T-helper 2 cell treated with Interferon-gamma antibody and Interleukin-4, amounts not matched to agents 5 μg/mL and 100 μg/mL, for 36 hours (primary cell): ENCODE results near the gene QRICH2.

ENCODE experiments used
- DNase-seq: peaks from one replicate; pipeline ENCODE4 v3.0.0; 2021; ENCODE audit warnings: low spot score
- H3K27ac Mint-ChIP-seq: one replicate; pipeline ENCODE4 v1.8.0; 2021; ENCODE audit warnings: mild to moderate bottlenecking, mixed read lengths
- H3K27me3 Mint-ChIP-seq: one replicate; pipeline ENCODE4 v1.8.0; 2021; ENCODE audit warnings: low read depth, mixed read lengths
- H3K36me3 Mint-ChIP-seq: one replicate; pipeline ENCODE4 v1.8.0; 2021; ENCODE audit warnings: low read depth, mixed read lengths
- H3K4me1 Mint-ChIP-seq: one replicate; pipeline ENCODE4 v1.8.0; 2021; ENCODE audit warnings: low read depth, mixed read lengths
- H3K4me3 Mint-ChIP-seq: one replicate; pipeline ENCODE4 v1.8.0; 2022; ENCODE audit warnings: mild to moderate bottlenecking, moderate library complexity, mixed read lengths
- H3K9me3 Mint-ChIP-seq: one replicate; pipeline ENCODE4 v1.8.0; 2021; ENCODE audit warnings: mixed read lengths

Gene QRICH2

GRCh38 chr17:76277300-76278267 is 30.5 kb downstream of the QRICH2 start:
- Mint-ChIP-seq H3K36me3 (peaks cover 1% of the 10 kb centered on the region), H3K4me1 (peaks cover 9% of the 10 kb centered on the region), H3K27ac (peak overlapping the region; percentile 70), H3K4me3 (no peak overlapping the region), H3K27me3 (no peaks in the 10 kb centered on the region), H3K9me3 (no peaks in the 10 kb centered on the region)
- DNase-seq, result no peak

DNA sequence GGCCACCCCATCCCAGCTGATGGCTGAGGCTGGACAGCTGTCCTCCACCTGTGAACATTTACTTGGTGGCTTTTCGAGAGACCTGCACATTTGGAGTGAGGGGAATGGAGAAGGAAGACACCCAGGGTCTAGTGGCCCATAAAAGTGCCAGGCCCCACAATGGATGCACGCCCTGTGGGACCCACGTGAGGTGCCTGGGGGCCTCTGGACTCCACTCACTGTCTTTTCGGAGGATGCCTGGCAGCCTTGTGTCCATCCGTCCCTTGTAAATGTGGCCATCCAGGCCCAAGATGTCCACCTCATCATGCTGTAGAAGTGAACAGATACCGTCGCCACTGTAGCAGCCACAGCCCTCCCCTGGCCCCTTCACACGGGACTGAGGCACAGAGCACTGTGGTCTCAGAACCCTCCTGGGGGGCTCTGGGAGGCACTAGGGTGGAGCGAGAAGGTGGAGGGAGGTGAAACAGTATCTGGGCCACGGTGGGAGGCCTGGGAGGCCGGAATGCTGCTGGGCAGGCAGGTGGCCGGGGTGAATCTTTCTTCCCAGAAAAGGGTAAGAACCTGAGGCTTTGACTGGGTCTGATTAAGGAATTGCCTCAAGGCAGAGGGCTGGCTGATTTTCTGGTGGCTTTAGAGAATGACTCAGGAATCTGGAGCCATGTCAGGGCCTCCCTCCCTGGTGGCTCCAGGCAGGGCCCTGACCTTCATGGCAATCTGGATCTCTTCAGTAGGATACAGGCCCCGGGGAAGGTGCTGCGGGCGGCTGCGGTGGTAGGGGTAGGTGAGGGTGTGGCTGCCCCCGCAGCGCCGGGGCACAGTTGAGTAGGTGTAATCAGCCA is 31.4 kb downstream of the QRICH2 start:
- Mint-ChIP-seq H3K4me1 (peaks cover 9% of the 10 kb centered on the region), H3K9me3 (no peaks in the 10 kb centered on the region), H3K4me3 (no peak overlapping the region), H3K36me3 (peaks cover 2% of the 10 kb centered on the region), H3K27me3 (no peaks in the 10 kb centered on the region), H3K27ac (peak overlapping the region; percentile 70)
- no peak for DNase-seq

DNA sequence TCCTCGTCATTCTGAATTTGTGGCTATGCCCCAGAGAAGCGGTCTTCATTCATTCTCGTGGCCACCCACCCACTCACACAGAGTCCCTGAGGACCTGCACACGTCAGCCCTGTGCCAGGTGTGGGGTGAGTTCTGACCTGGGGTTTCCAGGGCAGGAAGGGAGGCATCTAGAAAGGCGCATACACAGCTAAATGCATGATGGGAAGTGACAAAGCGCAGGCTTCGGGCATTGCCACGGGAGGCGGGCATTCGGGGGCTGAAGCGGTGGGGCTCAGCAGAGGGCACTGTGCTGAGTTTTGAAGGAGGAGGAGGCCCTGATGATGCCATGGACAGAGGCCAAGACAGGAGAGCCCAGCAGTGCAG is 32.0 kb downstream of the QRICH2 start:
- no peak for DNase-seq
- Mint-ChIP-seq H3K36me3 (peaks cover 9% of the 10 kb centered on the region), H3K27me3 (no peaks in the 10 kb centered on the region), H3K4me3 (no peak overlapping the region), H3K9me3 (no peaks in the 10 kb centered on the region), H3K27ac (peak overlapping the region; percentile 24), H3K4me1 (peaks cover 14% of the 10 kb centered on the region)

DNA sequence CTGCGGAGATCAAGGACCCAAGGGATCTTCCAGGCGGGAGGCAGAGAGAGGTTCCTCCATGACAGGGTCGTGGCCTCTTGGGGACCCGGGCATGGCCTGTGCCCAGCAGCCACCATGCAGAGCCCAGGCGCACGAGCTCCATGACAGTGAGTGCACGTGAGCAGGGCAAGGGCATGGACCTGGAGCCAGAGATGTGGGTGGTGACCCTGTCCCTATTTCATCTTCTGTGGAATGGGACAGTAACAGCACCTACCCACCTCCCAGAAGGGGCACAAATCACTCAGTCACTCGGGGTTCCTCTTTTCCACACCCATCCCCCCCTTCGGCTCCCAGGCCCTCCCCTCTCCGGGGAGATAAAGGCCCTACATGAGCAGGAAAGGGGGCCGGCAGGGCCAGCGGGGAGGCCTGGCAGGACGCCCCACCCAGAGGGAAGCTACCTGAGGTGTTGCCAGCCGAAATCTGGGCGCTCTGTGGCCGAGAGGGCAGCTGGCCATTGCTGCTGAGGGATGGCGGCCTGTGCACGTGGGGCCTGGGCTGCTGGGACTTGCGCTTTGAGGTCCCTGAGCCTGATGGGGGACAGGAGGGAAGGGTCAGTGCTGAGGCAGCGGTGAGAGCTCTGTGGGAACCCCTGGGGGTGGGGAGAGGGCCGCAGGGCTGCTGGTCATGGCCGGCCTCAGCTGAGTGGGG is 32.6 kb downstream of the QRICH2 start:
- no peak overlapping the region for H3K4me3 Mint-ChIP-seq

GRCh38 chr17:76274112-76274956 is 33.7 kb downstream of the QRICH2 start:
- H3K36me3 Mint-ChIP-seq, result peaks cover 21% of the 10 kb centered on the region
- H3K9me3 Mint-ChIP-seq, result no peaks in the 10 kb centered on the region
- peak overlapping the region; percentile 58 for H3K27ac Mint-ChIP-seq
- no peaks in the 10 kb centered on the region for H3K27me3 Mint-ChIP-seq
- peaks cover 22% of the 10 kb centered on the region for H3K4me1 Mint-ChIP-seq
- DNase-seq, result no peak
- H3K4me3 Mint-ChIP-seq, result no peak overlapping the region

More for the DNA sequence above, 32.6 kb downstream of the QRICH2 start:
- Mint-ChIP-seq H3K36me3 (peaks cover 13% of the 10 kb centered on the region), H3K27me3 (no peaks in the 10 kb centered on the region), H3K27ac (no peak overlapping the region), H3K9me3 (no peaks in the 10 kb centered on the region), H3K4me1 (peaks cover 17% of the 10 kb centered on the region)
- DNase-seq, result no peak

- no peak overlapping the region for H3K4me3 Mint-ChIP-seq
- H3K4me1 Mint-ChIP-seq, result peaks cover 27% of the 10 kb centered on the region
- peak overlapping the region; percentile 88 for H3K27ac Mint-ChIP-seq
- H3K36me3 Mint-ChIP-seq, result peaks cover 27% of the 10 kb centered on the region
- DNase-seq, result no peak
- no peaks in the 10 kb centered on the region for H3K27me3 Mint-ChIP-seq
- H3K9me3 Mint-ChIP-seq, result no peaks in the 10 kb centered on the region
Measured at GRCh38 chr17:76273445-76274111, 34.5 kb downstream of the QRICH2 start.

GRCh38 chr17:76272541-76273444 is 35.3 kb downstream of the QRICH2 start:
- H3K4me3 Mint-ChIP-seq, result peak overlapping the region; percentile 75
- DNase-seq, result peak; percentile 81
- H3K27ac Mint-ChIP-seq, result peak overlapping the region; percentile 88
- peaks cover 34% of the 10 kb centered on the region for H3K36me3 Mint-ChIP-seq
- H3K27me3 Mint-ChIP-seq, result no peaks in the 10 kb centered on the region
- no peaks in the 10 kb centered on the region for H3K9me3 Mint-ChIP-seq
- peaks cover 34% of the 10 kb centered on the region for H3K4me1 Mint-ChIP-seq

DNA sequence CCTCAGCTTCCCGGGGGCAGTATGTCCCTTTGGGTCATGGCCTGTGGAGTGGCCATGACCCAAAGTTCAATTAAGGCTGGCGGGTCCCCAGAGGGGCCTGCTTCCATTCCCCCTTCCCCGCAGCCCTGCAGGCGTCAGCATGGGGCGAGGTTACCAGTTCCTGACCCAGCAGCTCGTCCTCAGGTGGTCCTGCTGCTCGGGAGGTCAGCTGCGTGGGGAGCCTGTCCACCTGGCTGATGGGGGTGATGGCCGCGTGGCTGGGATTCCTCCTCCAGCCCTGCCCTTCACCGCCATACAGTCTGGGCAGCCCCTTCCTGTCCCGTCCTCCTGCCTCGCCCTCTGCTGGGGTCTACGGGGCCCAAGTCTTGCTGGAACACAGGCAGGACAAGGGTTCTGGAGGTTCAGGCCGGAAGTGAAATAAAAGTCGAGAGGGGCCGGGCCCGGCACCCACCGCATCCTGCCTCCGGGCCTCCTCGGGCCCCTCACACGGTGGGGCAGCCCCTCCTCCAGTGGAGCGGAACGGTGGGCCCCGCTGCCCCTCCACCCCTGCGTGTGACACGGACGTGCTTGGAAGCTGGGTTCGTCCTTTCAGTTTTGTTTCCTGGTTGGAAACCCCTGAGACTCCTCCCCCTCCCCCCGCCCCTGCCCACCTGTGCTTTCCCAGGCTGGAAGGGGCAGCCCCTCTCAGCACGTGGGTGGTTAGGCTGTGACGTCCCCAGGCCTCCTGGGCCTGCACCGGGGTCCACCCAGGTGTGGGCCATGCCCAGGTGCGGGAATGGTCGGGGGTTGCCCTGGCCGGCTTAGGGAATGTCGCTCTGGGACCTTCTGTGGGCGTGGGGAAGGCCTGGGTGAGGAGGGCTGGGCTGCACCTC is 36.2 kb downstream of the QRICH2 start:
- DNase-seq, result peak; percentile 85
- Mint-ChIP-seq H3K9me3 (no peaks in the 10 kb centered on the region), H3K4me3 (peak overlapping the region; percentile 75), H3K4me1 (peaks cover 37% of the 10 kb centered on the region), H3K36me3 (peaks cover 41% of the 10 kb centered on the region), H3K27ac (peak overlapping the region; percentile 88), H3K27me3 (no peaks in the 10 kb centered on the region)

GRCh38 chr17:76270770-76271668 is 37.1 kb downstream of the QRICH2 start:
- Mint-ChIP-seq H3K4me3 (peak overlapping the region; percentile 75), H3K36me3 (peaks cover 48% of the 10 kb centered on the region), H3K27me3 (no peaks in the 10 kb centered on the region), H3K9me3 (no peaks in the 10 kb centered on the region), H3K4me1 (peaks cover 37% of the 10 kb centered on the region), H3K27ac (peak overlapping the region; percentile 88)
- no peak for DNase-seq

DNA sequence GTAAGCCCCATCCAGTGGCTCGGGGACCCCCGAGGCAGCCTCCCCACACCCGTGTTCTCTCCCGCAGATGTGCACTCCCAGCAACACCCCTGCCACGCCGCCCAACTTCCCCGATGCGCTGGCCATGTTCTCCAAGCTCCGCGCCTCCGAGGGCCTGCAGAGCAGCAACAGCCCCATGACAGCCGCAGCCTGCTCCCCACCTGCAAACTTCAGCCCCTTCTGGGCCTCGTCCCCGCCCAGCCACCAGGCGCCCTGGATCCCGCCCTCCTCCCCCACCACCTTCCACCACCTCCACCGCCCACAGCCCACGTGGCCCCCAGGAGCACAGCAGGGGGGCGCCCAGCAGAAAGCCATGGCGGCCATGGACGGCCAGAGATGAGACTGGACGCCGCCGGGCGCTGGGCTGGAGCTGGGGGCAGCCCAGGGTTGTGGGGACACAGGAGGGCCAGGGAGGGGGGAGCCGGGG is 37.9 kb downstream of the QRICH2 start:
- Mint-ChIP-seq H3K27me3 (no peaks in the 10 kb centered on the region), H3K9me3 (no peaks in the 10 kb centered on the region), H3K27ac (peak overlapping the region; percentile 95), H3K4me3 (peak overlapping the region; percentile 94), H3K4me1 (peaks cover 37% of the 10 kb centered on the region), H3K36me3 (peaks cover 48% of the 10 kb centered on the region)
- no peak for DNase-seq
